Keratinocyte (primary cell): ENCODE data around the gene FOXR1. TPM values are rescaled to one million over a fixed set of nuclear protein-coding genes. Genes with fewer than 3 reads are reported as not detected.

Experiments
- DNase-seq: peaks from one replicate; pipeline ENCODE4 v3.0.0-alpha.2; 2011; ENCODE audit warnings: low read depth, missing footprints, low spot score
- FAIRE-seq: peaks from 2 replicates; lab custom pipeline; 2011; peaks lifted over from hg19 to GRCh38; lab: Jason Lieb, UNC
- H2AFZ ChIP-seq: 2 replicates; pipeline ENCODE4 v1.6.0; 2012; ENCODE audit warnings: low read length, control low read depth, inconsistent platforms; ENCODE audit not compliant: control insufficient read depth
- H3K27ac ChIP-seq: 2 replicates; pipeline ENCODE4 v1.5.1; 2011; ENCODE audit warnings: low read length; ENCODE audit not compliant: control insufficient read depth, insufficient read depth
- H3K27me3 ChIP-seq: 3 replicates; pipeline ENCODE4 v1.6.0; 2011; ENCODE audit warnings: low read length; ENCODE audit not compliant: control insufficient read depth, insufficient read depth; ENCODE audit errors: extremely low read depth
- H3K36me3 ChIP-seq, 2 experiments: 2 replicates in 1 of 2; 3 replicates in 1 of 2; pipeline ENCODE4 v1.5.1; 2011; ENCODE audit warnings: low read length in 2 of 2, mild to moderate bottlenecking in 1 of 2; ENCODE audit not compliant: control insufficient read depth in 2 of 2, insufficient read depth in 2 of 2; ENCODE audit errors: extremely low read depth in 1 of 2
- H3K4me1 ChIP-seq: 3 replicates; pipeline ENCODE4 v1.5.1; 2011; ENCODE audit warnings: low read length; ENCODE audit not compliant: control insufficient read depth, insufficient read depth; ENCODE audit errors: extremely low read depth
- H3K4me2 ChIP-seq: 3 replicates; pipeline ENCODE4 v1.6.0; 2011; ENCODE audit warnings: low read depth, low read length; ENCODE audit not compliant: control insufficient read depth, insufficient read depth; ENCODE audit errors: extremely low read depth
- H3K4me3 ChIP-seq, 3 experiments: fragments of 200-600 bp in 1 of 3; sonication (generic) in 1 of 3; 2 replicates in 2 of 3; 3 replicates in 1 of 3; pipeline ENCODE4 v1.5.1; 2011 to 2016; ENCODE audit warnings: low read length in 3 of 3, mild to moderate bottlenecking in 3 of 3, control low read depth in 2 of 3, inconsistent platforms in 1 of 3, low read depth in 1 of 3, mixed read lengths in 1 of 3, mixed run types in 1 of 3, moderate library complexity in 1 of 3; ENCODE audit not compliant: control insufficient read depth in 2 of 3, insufficient read depth in 2 of 3; ENCODE audit errors: extremely low read depth in 1 of 3
- H3K79me2 ChIP-seq: 2 replicates; pipeline ENCODE4 v1.6.0; 2012; ENCODE audit warnings: low read length; ENCODE audit not compliant: control insufficient read depth, insufficient read depth
- H3K9ac ChIP-seq: 3 replicates; pipeline ENCODE4 v1.6.0; 2011; ENCODE audit warnings: low read length; ENCODE audit not compliant: control insufficient read depth, insufficient read depth; ENCODE audit errors: extremely low read depth
- H3K9me1 ChIP-seq: 3 replicates; pipeline ENCODE4 v1.6.0; 2011; ENCODE audit warnings: low read length; ENCODE audit not compliant: control insufficient read depth, insufficient read depth; ENCODE audit errors: extremely low read depth
- H3K9me3 ChIP-seq: 2 replicates; pipeline ENCODE4 v1.5.1; 2012; ENCODE audit warnings: low read depth, low read length; ENCODE audit not compliant: control insufficient read depth
- H4K20me1 ChIP-seq: 3 replicates; pipeline ENCODE4 v1.6.0; 2011; ENCODE audit warnings: low read length; ENCODE audit not compliant: control insufficient read depth, insufficient read depth; ENCODE audit errors: extremely low read depth
- CTCF ChIP-seq, 3 experiments: IDR thresholded peaks in 1 of 3; conservative IDR thresholded peaks in 1 of 3; optimal IDR thresholded peaks in 1 of 3; 2 replicates in 2 of 3; 3 replicates in 1 of 3; pipeline versions ENCODE3 to v1.5.1; 2011; ENCODE audit warnings: low read length in 3 of 3, mild to moderate bottlenecking in 3 of 3, moderate library complexity in 2 of 3, control low read depth in 1 of 3, inconsistent platforms in 1 of 3; ENCODE audit not compliant: insufficient read depth in 2 of 3; ENCODE audit errors: extremely low read depth in 1 of 3
- EZH2 ChIP-seq: IDR thresholded peaks from one replicate; pipeline ENCODE4 v1.6.1; 2012; ENCODE audit warnings: inconsistent platforms, mild to moderate bottlenecking, low read length, moderate library complexity
- dilution Hi-C: fragments of 300-500 bp; cut with MboI; formaldehyde crosslinking; loops from one replicate; pipeline ENCODE4 v1.7.0; 2020; ENCODE audit warnings: low sequenced_read_pairs; ENCODE audit not compliant: extremely low pct_ligation_motif_present
- polyA plus RNA-seq, 5 experiments: library from polyadenylated mRNA; depleted of rRNA in 3 of 5; stranded (reverse) in 3 of 5; stranded (forward) in 1 of 5; unstranded in 1 of 5; fragments of >200 nt; gene quantifications; 1 replicate in 1 of 5; 2 replicates in 3 of 5; 3 replicates in 1 of 5; pipeline versions ENCODE4 v1.2.1 to v1.2.3, GENCODE V29; 2011 to 2012; ENCODE audit warnings: missing spikeins in 2 of 5, low read depth in 1 of 5, low replicate concordance in 1 of 5

Gene FOXR1
- polyA plus RNA-seq, 1 donor (not counting 4 experiments of a cell fraction or from before 2014, with no cell fraction given): not detected

DNA sequence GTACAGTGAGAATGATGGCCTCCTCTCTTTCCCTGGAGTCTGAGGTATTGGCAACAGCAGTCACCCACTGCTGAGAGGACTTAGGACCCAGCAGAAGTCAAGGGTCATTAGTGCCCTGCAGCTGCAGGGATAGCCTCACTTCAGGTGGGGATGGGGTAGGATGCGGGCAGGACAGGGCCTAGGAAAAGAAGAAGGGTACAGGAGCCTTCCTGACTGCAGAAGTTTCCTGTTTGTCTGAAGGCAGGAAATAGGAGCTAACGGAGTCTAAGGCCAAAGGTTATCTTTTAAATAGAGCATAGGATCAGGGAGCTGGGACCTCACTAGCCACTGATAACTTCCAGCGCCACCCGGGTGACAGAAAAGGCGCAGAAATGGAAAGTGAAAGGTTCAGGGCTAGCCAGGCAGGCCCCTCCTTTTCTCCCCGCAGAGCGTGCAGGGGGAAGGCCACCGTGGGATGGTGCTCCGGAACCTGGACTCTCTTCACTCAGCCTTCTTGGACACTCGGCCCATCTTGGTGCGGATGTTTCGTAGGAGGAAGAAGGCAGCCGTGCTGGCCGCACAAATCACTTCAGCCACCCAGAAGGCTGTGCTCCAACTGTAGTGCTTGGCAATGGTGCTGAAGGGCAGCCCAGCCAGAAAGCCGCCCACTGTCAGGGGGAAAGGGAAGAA is 53.0 kb downstream of the FOXR1 start:
- H3K9me1 ChIP-seq: no peaks in the 10 kb centered on the region
- H2AFZ ChIP-seq: no peak overlapping the region
- peaks cover 17% of the 10 kb centered on the region for H3K4me1 ChIP-seq
- DNase-seq (no peak), FAIRE-seq (no peak)
- peaks cover 27 to 40% of the 10 kb centered on the region in 2 experiments for H3K36me3 ChIP-seq
- no peak for TF ChIP-seq EZH2
- no peak for TF ChIP-seq CTCF (optimal IDR thresholded peaks at IDR 0.05 in 1 of 3, IDR thresholded peaks at IDR 0.05 in 1 of 3, conservative IDR thresholded peaks at IDR 0.05 in 1 of 3; ENCODE audit: extremely low read depth in 1 of 3, insufficient read depth in 2 of 3, low read length in 3 of 3)
- no peaks in the 10 kb centered on the region for H4K20me1 ChIP-seq
- peaks cover 20% of the 10 kb centered on the region for H3K79me2 ChIP-seq
- H3K9ac ChIP-seq: no peak overlapping the region
- H3K4me2 ChIP-seq: no peak overlapping the region
- dilution Hi-C loops: no loop called here
- no peaks in the 10 kb centered on the region for H3K27me3 ChIP-seq
- no peak overlapping the region for H3K4me3 ChIP-seq
- no peak overlapping the region for H3K27ac ChIP-seq
- H3K9me3 ChIP-seq: no peaks in the 10 kb centered on the region

- no peak overlapping the region for H3K9ac ChIP-seq
- no peak for FAIRE-seq
- TF ChIP-seq CTCF (optimal IDR thresholded peaks at IDR 0.05 in 1 of 3, IDR thresholded peaks at IDR 0.05 in 1 of 3, conservative IDR thresholded peaks at IDR 0.05 in 1 of 3; ENCODE audit: extremely low read depth in 1 of 3, insufficient read depth in 2 of 3, low read length in 3 of 3) (no peak), EZH2 (no peak)
- H2AFZ ChIP-seq: no peak overlapping the region
- no peak overlapping the region for H3K27ac ChIP-seq
- peaks cover 16% of the 10 kb centered on the region for H3K4me1 ChIP-seq
- no peaks in the 10 kb centered on the region for H3K9me1 ChIP-seq
- H4K20me1 ChIP-seq: no peaks in the 10 kb centered on the region
- no peak for DNase-seq
- peaks cover 19% of the 10 kb centered on the region for H3K79me2 ChIP-seq
- no peaks in the 10 kb centered on the region for H3K27me3 ChIP-seq
- H3K9me3 ChIP-seq: no peaks in the 10 kb centered on the region
- no peak overlapping the region for H3K4me3 ChIP-seq
- H3K36me3 ChIP-seq: peaks cover 27 to 40% of the 10 kb centered on the region in 2 experiments
- dilution Hi-C loops: no loop called here
- H3K4me2 ChIP-seq: no peak overlapping the region
Measured at GRCh38 chr11:119025099-119025473, 53.5 kb downstream of the FOXR1 start.
